AG09309 (cell line): ENCODE data around the gene USO1.

ENCODE experiments used
- DNase-seq: peaks from one replicate; pipeline ENCODE4 v3.0.0-alpha.2; 2010; ENCODE audit warnings: low read depth
- H3K4me3 ChIP-seq: 2 replicates; pipeline ENCODE4 v1.5.1; 2011; ENCODE audit warnings: mild to moderate bottlenecking, low read depth, low read length, moderate library complexity; ENCODE audit not compliant: control insufficient read depth
- TF ChIP-seq, protein P1 (sequence below): IDR thresholded peaks from 2 replicates; pipeline ENCODE4 v1.5.1; 2011; ENCODE audit warnings: mild to moderate bottlenecking, low read depth, low read length, inconsistent platforms; ENCODE audit not compliant: insufficient read depth, control insufficient read depth; ENCODE audit errors: missing control alignments

USO1 gene

GRCh38 chr4:75823812-75824211 lies 99.4 kb downstream of the USO1 start:
- DNase-seq, result no peak
- TF ChIP-seq, protein P1, sequence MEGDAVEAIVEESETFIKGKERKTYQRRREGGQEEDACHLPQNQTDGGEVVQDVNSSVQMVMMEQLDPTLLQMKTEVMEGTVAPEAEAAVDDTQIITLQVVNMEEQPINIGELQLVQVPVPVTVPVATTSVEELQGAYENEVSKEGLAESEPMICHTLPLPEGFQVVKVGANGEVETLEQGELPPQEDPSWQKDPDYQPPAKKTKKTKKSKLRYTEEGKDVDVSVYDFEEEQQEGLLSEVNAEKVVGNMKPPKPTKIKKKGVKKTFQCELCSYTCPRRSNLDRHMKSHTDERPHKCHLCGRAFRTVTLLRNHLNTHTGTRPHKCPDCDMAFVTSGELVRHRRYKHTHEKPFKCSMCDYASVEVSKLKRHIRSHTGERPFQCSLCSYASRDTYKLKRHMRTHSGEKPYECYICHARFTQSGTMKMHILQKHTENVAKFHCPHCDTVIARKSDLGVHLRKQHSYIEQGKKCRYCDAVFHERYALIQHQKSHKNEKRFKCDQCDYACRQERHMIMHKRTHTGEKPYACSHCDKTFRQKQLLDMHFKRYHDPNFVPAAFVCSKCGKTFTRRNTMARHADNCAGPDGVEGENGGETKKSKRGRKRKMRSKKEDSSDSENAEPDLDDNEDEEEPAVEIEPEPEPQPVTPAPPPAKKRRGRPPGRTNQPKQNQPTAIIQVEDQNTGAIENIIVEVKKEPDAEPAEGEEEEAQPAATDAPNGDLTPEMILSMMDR, result no peak
- H3K4me3 ChIP-seq, result no peak overlapping the region

DNA sequence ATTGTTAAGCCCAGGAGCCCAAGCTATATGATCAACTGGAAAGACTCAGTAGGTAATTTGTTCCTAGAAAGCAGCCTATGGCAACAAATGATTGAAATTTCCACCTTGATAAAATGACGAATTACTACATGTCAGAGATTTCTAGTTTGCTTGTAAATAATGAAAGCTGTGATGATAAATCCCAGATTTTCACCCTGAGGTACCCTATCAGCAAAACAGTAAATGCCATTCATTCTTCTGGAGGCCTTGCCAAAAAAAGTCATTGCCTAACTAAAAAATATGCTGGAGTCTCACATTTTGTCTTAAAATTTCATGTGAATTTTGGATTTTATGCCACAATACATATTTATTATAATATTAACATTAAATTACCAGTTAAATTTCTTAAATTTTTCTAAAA lies 106.5 kb downstream of the USO1 start:
- TF ChIP-seq, protein P1, result no peak
- no peak for DNase-seq

DNA sequence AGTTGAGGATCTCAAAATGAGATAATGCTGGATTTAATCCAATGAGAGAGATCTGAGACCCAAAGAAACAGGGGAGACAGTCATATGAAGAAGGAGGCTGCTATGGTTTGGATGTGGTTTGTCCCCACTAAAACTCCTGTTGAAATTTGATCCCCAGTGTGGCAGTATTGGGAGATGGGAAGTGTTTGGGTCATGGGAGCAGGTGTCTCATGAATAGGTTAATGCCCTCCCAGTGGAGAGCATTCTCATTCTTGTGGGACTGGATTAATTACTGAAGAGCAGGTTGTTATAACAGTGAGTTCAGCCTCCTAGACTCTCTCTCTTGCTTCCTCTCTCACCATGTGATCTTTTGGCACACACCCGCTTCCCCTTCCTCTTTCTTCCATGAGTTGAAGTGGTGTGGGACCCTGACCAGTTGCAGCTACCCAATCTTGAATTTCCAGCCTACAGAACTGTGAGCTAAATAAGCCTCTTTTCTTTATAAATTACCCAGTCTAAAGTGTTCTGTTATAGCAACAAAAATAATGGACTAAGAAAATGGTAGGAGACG lies 107.6 kb downstream of the USO1 start:
- no peak for DNase-seq
- H3K4me3 ChIP-seq, result no peak overlapping the region

More for the DNA sequence above, 106.5 kb downstream of the USO1 start:
- H3K4me3 ChIP-seq, result no peak overlapping the region

DNA sequence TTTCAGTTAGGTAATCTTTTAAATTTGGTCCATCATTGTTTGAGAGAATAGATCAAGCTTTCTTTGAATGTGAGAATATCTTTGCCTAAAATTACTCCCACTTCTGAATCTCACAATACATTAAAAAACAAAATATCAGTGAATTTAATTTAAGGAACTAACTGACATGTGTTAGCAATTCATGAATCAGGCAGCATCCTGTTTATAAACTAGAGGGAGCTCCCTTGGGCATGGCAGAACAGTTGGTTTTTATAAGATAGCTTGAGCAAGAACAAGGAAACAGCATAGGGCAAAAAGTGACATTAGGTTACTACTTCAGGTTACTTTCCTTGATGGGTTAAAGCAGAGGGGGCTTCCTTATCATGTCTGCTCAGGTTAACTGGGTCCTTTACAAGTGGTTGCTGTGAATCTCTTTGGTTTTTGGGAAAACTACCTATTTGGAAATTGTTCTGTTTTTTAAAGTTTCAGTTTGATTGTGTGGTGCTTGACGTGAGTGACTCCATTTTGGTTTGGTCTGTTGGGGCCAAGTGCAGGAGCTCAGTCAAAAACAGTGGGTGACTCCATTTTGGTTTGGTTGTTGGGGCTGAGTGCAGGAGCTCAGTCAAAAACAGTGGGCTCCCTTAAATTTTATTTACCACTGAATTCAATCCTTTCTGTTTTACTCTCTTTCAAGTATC lies 109.9 kb downstream of the USO1 start:
- TF ChIP-seq, protein P1, result no peak
- no peak overlapping the region for H3K4me3 ChIP-seq
- DNase-seq, result no peak

More for the DNA sequence above, 107.6 kb downstream of the USO1 start:
- TF ChIP-seq, protein P1, result no peak

DNA sequence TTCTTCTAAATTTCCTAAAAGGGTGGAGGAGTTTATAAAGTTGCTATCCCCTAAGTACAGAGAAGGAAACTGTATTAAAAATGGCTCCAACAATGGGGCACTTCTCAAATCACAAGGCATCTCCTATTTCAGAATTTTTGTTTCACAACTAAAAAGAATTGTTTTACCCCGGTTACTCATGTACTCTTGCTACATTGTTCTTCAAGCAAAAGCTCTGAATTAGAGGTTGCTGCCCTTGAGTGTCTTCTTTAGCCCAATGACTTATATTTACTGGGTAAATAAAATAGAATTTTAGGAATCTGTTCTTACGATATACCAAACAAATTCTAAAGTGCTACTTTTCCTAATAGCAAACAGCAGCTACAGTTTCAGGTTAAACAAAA lies 110.4 kb downstream of the USO1 start:
- no peak for DNase-seq
- TF ChIP-seq, protein P1, result no peak
- no peak overlapping the region for H3K4me3 ChIP-seq

GRCh38 chr4:75841641-75842520 lies 117.5 kb downstream of the USO1 start:
- TF ChIP-seq, protein P1, result no peak
- no peak for DNase-seq
- H3K4me3 ChIP-seq, result no peak overlapping the region
